LNCaP clone FGC (cell line): ENCODE results near the gene MNAT1.

Experiments used
- DNase-seq: peaks from one replicate; pipeline ENCODE4 v3.0.0-alpha.2; 2011; ENCODE audit warnings: low read depth
- H3K4me3 ChIP-seq: 2 replicates; pipeline ENCODE4 v1.5.1; 2011; ENCODE audit warnings: mild to moderate bottlenecking, low read depth, low read length, control low read depth
- CTCF ChIP-seq: IDR thresholded peaks from 2 replicates; pipeline ENCODE4 v1.5.1; 2012; ENCODE audit warnings: mild to moderate bottlenecking; ENCODE audit not compliant: control insufficient read depth, insufficient read depth; ENCODE audit errors: extremely low read depth

Gene MNAT1

GRCh38 chr14:60710494-60710893 lies 24.1 kb upstream of the MNAT1 start:
- TF ChIP-seq CTCF, result no peak
- no peak for DNase-seq
- H3K4me3 ChIP-seq, result no peak overlapping the region

- TF ChIP-seq CTCF, result no peak
- DNase-seq, result no peak
- H3K4me3 ChIP-seq, result no peak overlapping the region
These were observed 21.0 kb upstream of the MNAT1 start for GRCh38 chr14:60713513-60713912.

- no peak for TF ChIP-seq CTCF
- no peak overlapping the region for H3K4me3 ChIP-seq
- DNase-seq, result no peak
These were observed 14.2 kb upstream of the MNAT1 start for GRCh38 chr14:60720391-60720790.

- no peak for TF ChIP-seq CTCF
- H3K4me3 ChIP-seq, result no peak overlapping the region
These were observed 13.6 kb upstream of the MNAT1 start for GRCh38 chr14:60720962-60721325.

DNA sequence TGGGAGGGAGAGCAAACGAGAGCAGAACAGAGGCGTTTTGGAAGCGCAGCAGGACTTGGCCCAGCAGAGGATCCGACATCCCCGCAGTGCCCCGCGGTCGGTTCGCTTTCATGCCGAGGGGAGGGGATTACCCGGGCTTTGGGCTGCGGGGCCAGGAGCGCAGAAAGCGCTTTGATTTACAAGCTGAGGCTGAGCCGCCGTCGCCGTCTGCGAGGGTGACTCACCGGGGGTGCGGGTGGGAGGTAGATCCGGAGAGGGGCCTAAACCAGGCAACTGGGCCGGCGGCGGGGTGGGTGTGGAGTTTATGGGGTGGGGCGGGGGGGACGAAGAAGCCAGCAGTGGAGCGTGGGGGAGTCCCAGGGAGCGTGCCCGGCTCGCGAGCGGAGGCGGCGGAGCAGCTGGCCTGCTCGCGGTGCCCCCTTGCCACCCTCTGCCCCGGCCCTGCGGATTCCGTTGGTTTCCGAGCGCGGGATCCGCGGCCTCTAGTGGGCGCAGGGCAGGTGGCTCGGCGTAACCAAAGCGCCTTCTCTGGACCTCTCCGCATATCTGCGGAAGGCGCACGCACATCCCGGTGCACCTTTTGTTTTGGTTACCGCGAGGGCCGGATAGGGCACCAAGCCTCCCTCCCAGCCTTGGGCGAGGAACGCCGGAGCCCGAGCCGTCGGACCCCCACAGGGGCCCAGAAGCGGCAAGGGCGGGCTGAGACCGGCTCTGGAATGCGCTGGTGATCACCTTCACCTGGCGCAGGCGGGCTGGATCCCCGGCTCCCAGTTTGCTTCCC lies 13.0 kb upstream of the MNAT1 start:
- TF ChIP-seq CTCF, result 0 out of 2 replicates have a peak, but pooled peaks have one; percentile 32
- no peak for DNase-seq
- peak overlapping the region; percentile 82 for H3K4me3 ChIP-seq

More at GRCh38 chr14:60720962-60721325, 13.6 kb upstream of the MNAT1 start:
- DNase-seq, result no peak

DNA sequence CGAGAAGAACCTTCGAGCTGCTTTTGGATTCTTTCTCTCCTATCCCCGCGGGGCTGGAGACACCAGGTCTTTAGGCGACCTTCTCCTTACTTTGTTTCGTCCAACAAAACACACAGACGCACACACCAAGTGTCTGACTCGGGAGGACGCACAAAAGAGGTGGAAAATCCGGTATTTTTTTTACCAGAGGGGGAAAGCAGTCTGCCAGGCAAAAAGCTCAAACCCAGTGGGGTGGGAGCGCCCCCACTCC lies 12.5 kb upstream of the MNAT1 start:
- no peak for TF ChIP-seq CTCF
- H3K4me3 ChIP-seq, result peak overlapping the region; percentile 82
- DNase-seq, result no peak
